ENCODE measurements around the gene CNKSR3.

Gene CNKSR3

DNA sequence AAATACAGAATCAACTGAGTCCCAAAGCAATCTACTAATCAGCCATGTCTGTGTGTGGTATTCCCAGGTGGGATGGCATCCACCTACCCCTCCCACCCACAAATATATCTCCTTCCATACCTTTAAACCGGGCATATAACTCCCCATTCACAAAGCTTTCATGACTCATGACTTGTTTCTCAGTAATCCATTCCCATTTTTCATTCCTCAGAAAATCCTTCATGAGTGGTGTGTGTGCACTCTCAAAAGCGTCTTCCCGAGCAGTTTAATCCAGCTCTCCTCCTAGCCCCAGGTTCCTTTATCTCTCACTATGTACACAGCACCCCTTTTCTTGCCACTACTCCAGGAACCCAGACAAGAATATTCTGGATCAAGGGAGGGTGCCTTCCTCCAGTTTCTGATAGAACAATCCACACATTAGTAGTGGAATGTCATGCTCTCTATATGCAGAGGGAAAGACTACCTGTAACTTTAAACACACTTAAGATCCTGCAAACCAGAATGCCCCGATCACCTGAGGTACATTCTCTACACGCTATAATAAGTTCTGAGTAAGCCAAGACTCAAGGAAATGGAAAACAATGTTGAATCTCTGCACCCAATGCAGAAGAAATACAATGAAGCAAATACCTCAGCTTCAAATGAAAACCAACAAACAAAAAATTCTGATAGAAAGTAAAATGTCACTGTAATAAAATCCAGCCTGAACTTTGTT, 98.2 kb downstream of the CNKSR3 start:
- DNase-seq (ENCODE audit: low spot score) = no peak

DNA sequence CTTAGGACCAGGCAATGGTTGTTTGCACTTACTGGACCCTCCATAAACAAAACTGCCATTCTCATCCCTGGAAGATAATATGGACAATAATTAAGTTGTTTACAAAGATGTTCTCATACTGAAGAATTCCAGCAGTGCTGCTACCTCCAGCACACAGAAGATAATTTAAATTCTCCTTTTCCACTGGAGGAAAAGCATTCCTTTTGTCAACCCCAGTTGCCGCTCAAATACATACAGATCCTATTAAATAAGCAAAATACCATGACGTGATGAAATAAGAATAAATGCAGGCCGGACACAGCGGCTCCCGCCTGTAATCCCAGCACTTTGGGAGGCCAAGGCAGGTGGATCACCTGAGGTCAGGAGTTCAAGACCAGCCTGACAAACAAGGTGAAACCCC, 99.4 kb downstream of the CNKSR3 start:
- DNase-seq (ENCODE audit: low spot score) = no peak

DNA sequence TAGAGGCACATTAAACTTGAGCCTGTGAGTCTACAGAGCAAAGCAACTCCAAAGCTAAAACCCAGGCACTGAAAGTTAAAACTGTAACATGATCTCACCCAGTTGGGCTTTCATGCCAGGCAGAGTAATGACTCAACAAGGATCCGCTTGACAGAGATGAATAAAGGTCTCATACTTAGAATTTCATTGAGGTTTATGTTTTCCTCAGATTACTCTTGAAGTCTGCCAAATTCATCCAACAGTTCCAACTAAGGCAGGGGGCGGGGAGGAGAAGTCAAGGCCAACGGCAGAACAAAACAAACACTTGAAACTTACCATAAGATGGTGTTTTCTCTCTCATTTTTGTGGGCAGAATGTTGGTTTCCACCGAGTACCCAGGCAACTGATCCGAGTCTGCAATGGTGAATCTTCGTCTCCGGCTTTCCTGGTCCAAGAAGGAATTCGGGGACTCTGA, 99.8 kb downstream of the CNKSR3 start:
- DNase-seq (ENCODE audit: low spot score) = no peak

DNA sequence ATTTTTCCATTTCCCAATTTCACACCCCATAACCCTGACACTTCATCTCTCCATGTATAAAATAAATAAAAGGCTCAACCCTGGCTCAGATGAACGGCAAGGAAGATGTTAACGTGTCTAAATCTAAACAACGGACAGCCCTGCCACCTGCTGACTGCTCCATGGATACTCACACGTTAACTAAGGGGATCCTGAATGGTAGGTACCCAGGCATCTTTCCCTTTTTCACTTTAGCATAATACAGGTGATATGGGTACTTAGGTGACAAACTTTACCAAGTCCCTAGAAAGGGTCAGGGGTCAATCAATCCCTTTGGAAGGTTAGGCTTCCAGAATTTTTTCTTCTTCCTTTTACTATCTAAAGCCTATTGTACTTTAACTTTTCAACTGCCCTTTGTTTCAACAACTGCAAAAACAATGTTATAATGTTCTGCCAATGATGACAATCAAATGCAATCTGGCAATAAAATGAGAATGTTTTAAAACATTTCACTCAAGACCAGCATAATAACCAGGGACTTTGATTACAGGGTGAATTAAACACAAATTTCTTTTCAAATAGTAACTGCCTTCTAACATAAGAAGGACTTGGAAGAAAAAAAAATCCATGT, 101.5 kb downstream of the CNKSR3 start:
- DNase-seq (ENCODE audit: low spot score) = peak; percentile 17

DNA sequence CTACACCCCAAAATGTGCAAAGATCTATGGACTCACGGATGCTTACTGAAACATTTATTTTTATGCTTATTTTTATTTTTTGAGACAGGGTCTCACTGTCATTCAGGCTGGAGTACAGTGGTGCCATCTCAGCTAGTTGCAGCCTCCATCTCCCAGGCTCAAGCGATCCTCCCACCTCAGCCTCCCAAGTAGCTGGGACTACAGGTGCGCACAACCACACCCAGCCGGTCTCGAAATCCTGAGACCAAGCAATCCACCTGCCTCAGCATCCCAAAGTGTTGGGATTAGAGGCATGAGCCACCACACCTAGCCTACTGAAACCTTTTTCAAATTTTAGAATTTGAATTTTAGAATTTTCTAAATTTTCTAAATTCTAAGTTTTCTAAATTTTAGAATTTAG, 103.0 kb downstream of the CNKSR3 start:
- no peak for DNase-seq (ENCODE audit: low spot score)

DNA sequence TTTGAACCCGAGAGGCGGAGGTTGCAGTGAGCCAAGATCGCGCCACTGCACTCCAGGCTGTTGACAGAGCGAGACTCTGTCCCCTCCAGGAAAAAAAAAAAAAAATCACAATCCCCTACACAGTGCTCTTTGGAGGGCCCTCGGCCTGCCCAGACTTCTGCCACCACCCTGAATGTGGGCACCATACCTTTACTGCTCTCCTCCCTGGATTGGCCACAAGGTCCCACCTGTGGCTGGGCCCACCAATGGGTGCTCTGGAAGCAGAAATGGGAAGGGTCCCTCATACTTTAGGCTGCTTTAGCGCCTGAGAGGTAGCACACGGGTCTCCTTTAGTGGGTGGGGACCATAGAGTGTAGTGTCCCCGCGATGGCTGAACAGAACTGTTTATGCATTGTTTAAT, 103.6 kb downstream of the CNKSR3 start:
- no peak for DNase-seq (ENCODE audit: low spot score)

DNA sequence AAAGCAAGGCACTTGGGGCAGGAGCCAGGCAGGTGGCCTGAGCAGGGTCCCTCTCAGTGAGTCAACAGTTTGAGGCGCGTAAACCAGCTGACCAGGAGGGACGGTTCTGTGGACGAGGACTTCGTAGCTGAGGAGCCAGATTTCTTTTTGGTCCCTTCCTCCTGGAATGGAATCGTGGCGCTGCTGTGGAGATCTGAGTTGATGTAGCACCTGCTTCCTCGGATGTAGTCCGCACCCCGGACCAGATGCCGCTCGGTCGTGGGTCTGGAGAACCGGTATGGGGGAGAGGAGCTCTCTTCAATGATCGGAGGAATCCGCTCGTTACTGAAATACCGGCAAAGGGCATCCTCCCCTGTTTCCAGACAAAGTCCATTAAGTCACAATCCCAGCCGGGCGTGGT, 104.2 kb downstream of the CNKSR3 start:
- DNase-seq (ENCODE audit: low spot score) = no peak

DNA sequence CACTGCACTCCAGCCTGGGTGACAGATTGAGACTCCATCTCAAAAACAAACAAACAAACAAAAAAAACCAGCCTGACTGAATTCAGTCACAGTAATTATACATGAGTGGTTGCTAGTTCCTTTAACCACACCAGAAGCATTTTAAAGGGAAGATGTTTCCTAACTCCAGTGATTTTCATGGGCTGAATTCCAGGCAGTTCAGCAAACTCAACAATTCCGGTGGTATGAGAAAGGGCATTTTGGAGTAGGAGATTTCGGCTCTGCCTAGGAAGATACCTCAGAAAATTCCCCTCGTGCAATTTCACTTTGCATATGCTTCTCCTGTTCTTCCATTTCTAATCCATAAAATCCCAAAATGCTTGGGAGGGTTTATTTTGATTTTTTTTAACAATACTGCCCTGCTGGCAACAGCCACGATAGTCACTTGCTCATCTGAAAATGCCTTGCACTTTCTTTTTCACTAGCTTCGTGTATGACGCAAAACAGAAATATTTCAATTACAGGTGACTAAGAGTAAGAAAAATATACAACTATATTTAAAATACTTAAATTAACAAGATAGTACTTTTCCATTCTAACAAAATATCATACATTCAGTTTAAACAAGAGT, 105.6 kb downstream of the CNKSR3 start:
- no peak for DNase-seq (ENCODE audit: low spot score)

DNA sequence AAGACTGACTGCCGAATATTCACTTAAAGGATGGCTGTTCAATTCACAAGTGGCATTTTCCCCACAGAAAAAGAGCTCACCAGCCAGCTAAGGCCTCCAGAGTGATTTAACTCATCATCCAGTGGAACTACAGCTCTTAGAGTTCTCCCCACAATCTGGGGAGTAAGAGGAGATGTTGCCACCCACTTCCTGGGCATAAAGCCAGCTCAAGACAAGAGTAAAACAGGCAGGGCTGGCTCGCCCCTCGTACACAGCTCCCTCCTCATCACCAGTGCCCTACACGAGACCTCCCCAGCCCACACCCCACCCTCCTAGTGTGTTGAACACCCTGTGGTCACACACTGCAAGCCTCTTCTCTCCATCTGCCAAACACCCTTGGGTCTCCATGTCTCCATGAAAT, 106.7 kb downstream of the CNKSR3 start:
- DNase-seq (ENCODE audit: low spot score) = no peak

DNA sequence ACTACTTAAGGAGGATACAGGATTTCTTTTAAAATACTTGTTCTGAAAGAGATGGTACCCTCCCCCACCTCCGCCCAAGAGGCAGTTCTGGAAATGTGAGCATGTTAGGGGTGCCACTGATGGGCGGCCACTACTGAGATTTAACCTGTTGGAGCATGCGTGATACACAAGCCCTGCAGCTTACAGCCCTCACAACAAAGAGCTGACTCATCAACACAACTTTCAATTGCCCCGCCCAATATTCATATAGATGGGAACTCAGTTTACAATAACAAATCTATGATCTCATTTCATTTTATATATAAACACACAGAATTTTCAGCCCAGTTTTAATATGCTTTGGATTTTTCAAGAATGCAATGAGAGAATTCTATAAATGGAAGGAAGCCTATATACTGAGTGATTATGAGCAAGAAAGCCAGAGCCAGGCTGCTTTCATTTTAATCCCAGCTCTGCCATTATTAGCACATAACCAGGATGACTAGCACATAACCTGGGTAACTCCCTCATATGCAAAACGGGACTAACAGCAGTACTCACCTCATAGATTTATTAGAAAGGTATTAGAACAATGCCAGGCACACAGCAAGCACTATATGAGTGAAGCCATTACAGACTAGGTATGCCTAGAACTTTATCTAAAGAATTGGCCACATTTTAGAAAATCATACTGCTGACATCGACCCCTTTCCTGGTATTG, 108.3 kb downstream of the CNKSR3 start:
- DNase-seq (ENCODE audit: low spot score) = no peak

DNA sequence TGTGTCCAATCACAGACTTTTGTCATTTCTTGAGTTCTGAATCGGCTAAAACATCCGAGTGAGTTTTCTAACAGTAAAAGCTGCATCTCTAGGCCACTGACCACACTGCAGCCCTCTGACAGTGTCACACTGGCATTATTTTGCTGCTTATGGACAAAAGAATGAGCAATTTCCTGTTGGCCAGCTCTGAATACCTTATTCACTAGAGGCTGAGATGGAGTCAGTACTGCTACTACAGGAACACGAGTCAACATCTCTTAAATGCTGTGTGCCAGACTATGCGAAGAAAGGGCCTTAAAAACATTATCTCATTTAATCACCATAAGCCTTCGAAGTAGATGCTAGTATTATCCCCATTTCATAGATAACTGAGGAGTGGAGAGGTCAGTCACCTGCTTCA, 111.4 kb downstream of the CNKSR3 start:
- no peak for DNase-seq (ENCODE audit: low spot score)

DNA sequence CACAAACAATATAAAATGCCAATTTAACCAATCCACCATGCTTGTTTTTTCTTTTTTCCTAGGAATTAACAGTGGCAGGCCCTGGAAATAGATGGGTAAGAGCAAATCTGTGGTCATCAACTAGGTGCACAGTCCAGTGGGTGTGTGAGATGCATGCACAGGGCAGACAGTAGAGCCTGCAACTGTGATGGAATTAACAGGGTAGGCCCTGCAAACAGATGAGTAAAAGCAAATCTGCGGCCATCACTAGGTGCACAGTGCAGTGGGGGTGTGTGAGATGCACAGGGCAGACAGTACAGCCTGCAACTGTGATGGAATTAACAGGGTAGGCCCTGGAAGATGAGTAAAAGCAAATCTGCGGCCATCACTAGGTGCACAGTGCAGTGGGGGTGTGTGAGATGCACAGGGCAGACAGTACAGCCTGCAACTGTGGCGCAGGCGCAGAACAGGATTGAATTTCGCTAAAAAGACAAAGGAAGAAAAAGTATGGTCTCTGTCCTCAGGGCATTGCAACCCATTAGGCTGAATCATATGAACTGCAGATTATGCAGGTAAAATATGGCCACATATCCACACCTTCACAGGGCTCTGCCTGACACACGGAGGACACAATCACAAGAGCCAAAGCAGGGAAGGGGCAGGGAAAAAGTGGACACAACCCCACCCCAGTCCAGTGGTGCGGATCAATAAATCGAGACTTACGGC, 112.8 kb downstream of the CNKSR3 start:
- no peak for DNase-seq (ENCODE audit: low spot score)

DNA sequence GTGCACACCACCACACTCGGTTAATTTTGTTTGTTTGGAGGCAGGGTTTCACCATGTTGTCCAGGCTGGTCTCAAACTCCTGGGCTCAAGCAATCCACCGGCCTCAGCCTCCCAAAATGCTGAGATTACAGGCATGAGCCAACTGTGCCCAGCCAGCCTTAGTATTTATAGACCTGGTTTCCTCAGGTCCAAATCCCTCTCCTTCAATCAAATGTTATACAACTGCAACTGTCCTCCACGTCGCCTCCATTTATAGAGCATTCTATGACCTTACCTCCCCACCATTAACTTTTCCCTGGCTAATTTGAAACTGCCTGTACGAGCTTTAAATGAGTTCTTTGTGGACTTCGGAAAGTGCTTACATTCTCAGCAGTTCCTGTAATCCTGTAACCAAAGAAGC, 114.6 kb downstream of the CNKSR3 start:
- no peak for DNase-seq (ENCODE audit: low spot score)

DNA sequence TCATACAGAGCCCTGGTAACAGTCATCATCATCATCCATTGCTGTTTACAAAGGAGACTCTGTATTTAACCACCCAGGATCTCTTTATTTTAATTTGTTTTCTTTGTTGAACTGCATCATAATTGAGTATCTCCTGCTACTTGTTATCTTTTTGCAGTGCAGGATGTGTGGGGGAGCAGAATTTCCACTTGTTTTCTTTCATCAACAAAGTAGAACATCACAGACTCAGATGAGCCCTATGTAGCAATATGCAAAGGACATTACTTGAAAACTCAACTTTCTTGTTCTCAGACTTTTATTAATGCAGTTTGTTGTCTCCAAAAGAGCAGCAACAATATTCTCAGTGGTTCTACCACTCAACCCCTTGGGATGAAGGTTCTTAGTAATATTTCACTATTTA, 115.2 kb downstream of the CNKSR3 start:
- no peak for DNase-seq (ENCODE audit: low spot score)

DNA sequence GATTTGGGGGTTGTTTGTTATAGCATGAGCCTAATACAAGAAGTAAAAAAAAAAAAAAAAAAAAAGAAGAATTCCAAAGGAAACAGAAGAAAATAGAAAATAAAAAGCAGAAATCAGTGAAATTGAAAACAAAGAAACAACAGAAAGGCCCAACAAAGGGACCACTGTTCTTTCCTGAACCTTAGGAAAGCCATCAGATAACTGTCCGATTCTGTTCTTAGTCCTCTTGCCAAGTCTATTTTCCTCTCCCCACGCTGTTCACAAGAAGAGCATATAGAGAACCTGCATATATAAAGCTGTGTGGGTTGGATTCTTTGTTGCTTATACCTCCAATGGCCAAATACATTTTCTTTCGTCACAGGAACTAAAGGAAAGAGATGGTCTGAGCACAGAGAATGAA, 115.9 kb downstream of the CNKSR3 start:
- no peak for DNase-seq (ENCODE audit: low spot score)

DNA sequence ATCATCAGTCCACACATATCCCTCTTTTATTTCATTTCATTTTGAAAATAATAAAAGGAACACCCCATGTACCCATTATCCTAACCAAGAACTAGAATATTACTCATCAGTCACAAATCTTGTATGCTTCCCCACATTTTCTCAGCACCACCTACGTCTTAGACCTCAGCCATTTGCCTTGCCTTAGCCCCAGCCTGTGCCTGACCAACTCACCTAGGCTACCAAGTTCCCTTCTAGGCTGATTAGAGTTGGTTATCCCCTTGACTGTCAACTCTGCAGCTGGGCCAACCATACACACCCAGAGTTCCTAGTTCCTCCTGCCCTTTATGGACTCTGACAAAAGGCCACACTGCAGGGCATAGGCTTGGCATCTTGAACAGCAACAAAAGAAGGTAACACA, 120.5 kb downstream of the CNKSR3 start:
- DNase-seq (ENCODE audit: low spot score) = no peak

DNA sequence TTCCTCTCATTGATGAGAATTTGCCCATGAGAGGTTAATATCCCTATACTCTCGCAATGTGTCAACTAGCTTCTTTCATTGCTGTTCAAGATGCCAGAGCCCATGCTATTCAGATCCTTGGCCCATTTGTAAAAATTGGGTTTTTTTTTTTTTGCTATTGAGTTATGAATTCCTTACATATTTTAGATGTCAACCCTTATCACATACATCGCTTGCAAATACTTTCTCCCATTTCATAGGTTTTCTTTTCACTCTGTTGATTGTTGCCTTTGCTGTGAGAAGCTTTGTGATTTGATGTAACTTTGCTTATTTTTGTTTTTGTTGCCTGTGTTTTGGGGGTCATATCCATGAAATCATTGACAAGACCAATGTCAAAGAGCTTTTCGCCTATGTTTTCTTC, 121.7 kb downstream of the CNKSR3 start:
- no peak for DNase-seq (ENCODE audit: low spot score)

DNA sequence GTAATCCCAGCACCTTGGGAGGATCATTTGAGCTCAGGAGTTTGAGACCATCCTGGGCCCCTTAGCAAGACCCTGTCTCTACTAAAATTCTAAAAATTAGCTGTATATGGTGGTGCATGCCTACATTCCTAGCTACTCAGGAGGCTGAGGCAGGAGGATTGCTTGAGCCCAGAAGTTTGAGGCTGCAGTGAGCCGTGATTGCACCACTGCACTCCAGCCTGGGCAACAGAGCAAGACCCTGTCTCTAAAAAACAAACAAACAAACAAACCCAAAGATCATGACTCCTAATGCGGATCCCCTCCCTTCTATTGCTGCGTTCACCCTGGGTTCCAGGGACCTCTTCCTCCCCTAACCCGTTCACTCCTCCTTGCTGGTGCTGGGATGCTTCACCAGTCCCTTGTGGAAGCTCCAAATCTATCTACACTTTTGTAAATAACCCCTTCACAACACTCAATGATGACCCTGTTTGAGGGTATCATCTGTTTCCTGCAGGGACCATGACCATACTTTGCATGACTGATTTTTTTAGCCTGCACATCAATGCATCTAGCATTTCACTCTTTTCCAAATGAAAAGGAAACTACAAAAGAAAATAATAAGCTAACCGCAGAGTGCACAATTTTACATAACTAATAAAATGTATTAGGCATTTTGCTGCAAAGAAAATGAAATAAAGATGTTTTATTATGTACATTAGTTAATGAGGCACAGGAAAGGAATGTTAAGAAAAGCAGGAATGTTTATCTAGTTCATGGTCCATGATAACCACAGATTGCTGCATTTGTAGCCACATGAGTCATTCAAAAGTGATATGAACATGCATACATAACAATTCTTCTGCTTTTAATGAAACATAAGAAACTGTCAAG, 123.4 kb downstream of the CNKSR3 start:
- DNase-seq (ENCODE audit: low spot score) = no peak

DNA sequence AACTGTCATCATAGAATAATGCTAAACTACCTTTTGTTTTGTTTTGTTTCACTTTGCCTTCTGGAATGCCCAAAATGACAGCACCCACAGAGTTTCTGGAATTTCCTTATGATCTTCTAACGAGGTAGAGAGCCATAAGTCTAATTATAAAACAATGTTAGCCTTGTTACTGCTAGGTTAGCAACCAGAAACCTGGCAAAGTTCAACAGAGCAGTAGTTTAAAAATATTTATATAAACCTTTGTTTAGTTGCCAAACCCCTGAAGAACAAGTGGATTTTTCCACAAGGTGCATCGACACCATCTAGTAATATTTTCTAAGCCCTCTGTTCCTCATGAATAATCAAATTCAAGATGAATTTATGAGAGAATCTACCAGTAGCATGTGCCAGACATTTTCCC, 126.3 kb downstream of the CNKSR3 start:
- DNase-seq (ENCODE audit: low spot score) = no peak

DNA sequence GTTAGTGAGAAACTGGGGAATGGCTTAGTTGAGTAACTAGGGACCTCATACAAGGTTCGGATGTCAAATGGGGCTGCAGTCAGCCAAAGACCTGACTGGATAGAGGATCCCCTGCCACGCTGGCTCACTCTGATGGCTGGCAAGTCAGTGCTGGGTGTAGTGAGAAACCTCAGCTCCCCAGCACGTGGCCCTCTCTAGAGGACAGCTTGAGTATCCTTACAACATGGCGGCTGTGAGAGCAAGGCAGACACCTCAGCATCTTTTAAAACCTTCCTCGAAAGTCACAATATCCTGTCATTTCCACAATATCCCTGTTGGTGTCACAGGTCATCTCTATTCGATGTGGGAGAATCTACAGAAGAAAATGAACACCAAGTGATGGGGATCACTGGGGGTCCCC, 127.2 kb downstream of the CNKSR3 start:
- no peak for DNase-seq (ENCODE audit: low spot score)

DNA sequence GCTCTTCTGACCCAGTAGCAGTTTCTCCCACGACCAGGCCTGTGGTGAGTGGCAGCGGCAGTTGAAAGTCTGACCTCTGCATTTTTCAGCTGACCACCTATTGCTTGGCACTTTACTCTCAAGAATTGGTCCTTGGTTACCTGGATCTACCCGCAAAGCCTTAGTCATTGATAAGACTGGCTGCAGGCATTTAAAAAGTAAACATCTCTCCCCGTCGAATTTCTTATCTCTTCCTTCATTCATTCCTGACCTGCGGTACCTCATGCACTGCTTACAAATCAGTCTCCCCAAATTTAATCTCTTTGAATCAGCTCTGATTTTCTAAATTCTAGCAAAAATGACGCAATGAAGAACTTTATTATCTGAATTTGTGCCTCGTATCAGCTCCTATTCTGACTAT, 127.7 kb downstream of the CNKSR3 start:
- no peak for DNase-seq (ENCODE audit: low spot score)
